HG03575 (cell line): ENCODE data around the gene VPS37D.
"Not testable (repeated sequence)": the region's sequence is repeated elsewhere in the genome, so short reads cannot be mapped to it uniquely, and the experiment has no call there.

Experiments
- ATAC-seq: cut with Tn5 transposase; IDR thresholded peaks from one replicate; pipeline ENCODE4 v1.9.1; 2021; ENCODE audit not compliant: unreplicated experiment, insufficient number of reproducible peaks, low FRiP score; ENCODE audit errors: extremely low read depth

The VPS37D gene, protein sequence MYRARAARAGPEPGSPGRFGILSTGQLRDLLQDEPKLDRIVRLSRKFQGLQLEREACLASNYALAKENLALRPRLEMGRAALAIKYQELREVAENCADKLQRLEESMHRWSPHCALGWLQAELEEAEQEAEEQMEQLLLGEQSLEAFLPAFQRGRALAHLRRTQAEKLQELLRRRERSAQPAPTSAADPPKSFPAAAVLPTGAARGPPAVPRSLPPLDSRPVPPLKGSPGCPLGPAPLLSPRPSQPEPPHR

DNA sequence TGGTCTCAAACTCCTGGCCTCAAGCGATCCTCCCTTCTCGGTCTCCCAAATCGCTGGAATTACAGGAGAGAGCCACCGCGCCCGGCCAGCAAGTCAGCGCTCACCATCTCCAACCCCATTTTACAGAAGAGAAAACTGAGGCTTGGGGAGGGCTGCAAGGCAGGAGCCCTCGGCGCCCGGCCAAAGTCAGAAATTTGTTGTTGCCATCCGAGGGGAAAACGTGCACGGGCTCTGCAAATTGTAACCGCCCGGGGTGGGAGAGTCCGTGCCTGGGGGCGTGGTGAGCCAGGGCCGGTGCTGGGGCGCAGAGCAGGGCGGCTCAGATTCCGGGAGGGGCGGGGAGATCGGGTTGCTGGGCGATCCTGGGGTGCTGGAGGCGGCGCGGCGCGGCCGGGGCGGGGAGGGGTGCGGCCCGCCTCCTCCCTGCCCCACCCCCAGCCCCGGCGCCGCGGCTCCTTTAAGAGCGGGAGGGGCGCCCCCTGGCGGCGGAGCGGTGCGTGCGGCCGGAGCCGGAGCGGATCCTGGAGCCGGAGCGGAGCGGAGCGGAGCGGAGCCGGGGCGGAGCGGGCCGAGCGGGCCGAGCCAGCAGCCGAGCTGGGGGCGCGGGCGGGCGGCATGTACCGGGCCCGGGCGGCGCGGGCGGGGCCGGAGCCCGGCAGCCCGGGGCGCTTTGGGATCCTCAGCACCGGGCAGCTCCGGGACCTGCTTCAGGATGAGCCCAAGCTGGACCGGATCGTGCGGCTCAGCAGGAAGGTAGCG lies at the start of gene VPS37D:
Gene VPS37D, plus strand, starts transcription at position 488 of the 759 bp plus-strand sequence. Its CDS starts 128 bp downstream, at position 616.
- ATAC-seq = no peak

DNA sequence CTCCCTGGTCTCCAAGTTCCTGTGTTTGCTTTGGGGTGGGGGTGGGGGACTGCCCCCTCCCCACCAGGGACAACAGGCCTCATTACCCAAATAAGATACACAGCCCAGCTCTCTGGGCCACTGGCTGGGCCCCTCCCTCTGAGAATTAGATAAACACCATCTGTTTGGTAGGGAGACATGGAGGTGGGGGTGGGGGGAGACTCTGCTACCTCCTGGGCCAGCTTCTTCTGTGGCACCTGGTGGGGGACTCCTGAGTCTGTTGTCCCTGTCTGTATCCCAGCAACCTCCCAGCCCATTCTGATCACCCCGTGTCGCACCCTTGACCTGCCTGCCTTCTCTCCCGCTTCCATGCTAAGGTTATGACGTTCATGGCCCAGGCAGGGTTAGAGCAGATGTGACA lies 49.1 kb upstream of the VPS37D start:
- no peak for ATAC-seq

DNA sequence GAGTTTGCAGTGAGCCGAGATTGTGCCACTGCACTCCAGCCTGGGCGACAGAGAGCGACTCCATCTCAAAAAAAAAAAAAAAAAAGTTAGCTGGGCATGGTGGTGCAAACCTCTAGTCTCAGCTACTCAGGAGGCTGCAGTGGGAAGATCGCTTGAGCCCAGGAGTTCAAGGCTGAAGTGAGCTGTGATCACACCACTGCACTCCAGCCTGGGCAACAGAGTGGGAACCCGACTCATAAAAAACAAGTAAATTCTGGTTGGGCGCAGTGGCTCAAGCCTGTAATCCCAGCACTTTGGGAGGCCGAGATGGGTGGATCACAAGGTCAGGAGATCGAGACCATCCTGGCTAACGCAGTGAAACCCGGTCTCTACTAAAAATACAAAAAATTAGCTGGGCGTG lies 48.2 kb upstream of the VPS37D start:
- not testable (repeated sequence) for ATAC-seq

DNA sequence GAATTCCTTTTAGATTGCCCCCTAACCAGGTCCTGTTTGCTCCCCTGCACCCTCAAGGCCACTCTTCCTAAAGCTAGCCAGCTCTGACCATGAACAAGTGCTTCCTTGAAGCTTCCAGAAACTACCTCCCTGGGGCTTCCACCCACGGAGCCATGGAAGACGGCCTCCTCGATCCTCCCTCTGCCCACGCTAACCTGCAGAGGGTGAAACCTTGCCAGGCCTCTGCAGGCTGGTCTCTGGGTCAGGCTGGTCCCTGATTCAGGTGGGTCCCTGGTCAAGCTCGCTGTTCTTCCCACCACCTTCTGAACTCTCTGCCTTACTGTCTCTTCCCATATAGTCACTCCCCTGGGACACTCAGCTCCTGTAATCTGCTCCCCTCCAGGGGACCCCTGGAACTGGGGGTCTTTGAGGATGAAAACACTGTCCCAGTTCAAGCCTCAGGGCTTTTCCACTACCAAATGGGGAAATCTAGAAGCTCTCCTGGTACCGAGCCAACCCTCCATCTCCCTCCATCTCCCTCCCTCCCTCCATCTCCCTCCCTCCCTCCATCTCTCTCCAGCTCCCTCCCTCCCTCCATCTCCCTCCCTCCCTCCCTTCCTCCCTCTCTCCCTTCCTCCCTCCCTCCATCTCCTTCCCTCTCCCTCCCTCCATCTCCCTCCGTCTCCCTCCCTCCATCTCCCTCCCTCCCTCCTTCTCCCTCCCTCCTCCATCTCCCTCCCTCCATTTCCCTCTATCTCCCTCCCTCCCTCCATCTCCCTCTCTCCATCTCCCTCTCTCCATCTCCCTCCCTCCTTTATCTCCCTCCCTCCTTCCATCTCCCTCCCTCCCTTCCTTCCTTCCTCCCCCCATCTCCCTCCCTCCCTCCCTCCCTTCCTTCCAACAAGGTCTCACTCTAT lies 46.2 kb upstream of the VPS37D start:
- no peak for ATAC-seq

DNA sequence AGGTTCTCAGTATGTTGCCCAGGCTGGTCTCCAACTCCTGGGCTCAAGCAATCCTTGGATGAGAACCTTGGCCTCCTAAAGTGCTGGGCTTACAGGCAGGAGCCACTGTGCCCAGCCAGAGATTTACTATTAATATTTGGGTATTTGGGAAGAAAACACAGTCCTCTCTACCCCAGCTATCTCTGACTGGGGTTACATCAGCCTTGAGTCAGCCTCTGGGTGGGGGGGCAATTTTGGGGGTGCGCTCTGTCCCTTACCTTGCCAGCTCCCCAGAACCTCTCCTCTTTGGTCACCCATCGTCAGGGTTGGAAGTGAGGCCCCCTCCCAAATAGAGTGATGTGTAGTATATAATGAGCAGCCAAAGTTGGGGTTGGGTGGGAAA lies 45.1 kb upstream of the VPS37D start:
- no peak for ATAC-seq

DNA sequence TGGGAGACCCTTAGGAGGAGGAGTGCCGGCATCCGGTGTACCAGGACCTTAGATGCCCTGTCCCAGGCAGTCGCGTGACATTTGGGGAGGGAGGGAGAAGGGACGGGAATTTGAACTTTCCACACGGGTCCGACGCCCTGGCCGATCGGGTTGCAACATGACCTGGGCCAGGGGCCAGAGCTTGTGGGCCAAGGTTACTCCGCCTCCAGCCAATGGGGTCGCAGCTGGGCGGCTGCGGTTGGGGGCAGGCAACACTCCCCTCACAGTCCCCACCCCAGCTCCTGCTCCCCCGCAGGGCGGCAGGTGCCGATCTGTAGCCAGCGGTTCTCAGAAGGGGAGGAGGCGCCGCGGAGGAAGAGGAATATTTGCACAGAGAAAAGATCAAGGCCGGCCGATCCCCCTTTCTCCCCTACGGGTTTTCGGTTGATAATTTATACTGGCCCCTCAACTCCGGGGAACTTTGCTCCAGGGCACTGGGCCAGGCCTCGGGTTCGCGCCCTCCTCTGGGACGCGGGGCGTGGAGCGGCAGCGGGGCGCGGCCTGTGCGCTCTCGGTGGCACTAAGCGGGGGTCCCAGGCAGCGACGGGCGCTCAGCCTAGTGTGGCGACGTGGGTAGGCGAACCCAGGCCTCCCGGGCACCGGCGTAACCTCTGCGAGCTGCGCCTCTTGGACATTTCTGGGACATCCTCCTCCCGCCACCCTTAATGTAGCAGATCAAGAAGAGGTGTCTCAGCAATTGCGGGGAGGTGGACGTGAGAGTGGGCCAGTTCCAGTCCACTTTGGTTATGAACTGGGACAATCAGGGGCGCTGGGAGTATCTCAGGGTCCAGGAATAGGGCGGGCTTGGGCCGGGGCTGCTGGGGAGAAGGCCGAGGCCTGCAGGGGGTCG lies 44.5 kb upstream of the VPS37D start:
- no peak for ATAC-seq

DNA sequence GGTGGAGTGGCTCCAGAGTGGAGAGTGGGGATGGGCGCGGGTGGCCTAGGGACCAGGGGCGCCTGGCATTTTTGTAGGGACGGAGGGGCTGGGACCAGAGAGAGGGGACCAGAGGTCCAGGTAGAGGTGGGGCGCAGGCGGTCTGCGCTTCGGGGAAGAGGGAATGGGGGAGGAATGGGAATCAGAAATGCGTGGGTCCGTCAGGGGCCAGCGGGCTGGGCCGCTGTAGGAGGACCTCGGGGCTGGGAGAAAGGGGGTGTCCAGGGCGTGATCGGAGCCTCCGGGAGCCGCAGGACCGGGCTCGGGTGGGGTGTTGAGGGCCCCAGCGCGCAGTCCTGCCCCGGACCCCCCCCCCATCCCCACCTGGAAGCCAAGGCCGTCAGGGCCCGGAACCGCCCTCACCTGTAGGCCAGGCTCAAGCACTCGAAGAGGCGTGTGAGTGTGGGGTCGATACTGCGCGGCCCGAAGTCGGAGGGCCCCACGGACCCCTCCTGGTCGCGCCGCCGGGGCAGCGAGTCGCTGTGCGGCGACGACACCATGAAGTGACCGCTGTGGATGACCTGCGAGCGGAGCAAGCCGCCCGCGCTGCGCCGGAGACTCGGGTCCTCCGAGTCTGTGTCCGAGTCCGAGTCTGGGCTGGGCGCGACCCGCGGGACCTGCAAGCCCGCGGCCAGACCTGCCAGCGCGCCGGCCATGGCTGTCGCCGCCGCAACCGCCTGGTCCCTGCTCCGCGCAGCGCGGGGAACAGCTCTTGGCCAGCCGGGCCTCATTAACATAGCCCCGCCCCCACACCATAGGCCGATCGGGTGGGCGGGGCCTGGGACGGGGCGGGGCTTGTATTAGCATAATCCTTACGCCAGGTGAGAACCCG lies 43.6 kb upstream of the VPS37D start, which contains the start of gene MLXIPL:
Gene MLXIPL, minus strand, starts transcription at position 725 of the 871 bp plus-strand sequence. Its CDS starts 30 bp downstream, at position 695.
- no peak for ATAC-seq

DNA sequence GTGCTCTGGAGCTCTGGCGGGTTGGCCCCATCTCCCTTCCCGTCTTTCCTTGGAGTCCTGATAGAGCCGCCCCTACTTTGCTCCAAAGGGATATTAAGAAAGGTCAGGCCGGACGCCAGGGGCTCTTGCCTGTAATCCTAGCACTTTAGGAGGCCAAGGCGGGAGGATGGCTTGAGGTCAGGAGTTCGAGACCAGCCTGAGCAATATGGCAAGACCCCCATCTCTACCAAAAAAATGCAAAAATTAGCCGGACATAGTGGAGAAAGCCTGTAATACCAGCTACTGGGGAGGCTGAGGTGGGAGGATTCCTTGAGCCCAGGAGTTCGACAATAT lies 43.0 kb upstream of the VPS37D start:
- no peak for ATAC-seq

DNA sequence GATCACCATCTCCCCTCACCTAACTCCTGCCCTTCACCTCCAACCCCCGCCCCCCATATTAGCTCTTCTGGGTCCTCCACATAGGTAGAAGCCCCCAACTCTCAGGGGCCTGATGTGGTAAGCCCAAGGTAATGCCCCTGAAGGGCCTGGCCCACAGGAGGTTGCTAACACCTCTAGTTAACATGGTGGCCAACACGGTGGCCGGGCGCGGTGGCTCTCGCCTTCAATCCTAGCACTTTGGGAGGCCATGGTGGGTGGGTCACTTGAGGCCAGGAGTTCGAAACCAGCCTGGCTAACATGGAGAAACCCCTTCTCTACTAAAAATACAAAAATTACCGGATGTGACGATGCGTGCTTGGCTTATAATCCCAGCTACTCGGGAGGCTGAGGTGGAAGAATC lies 42.4 kb upstream of the VPS37D start:
- no peak for ATAC-seq

DNA sequence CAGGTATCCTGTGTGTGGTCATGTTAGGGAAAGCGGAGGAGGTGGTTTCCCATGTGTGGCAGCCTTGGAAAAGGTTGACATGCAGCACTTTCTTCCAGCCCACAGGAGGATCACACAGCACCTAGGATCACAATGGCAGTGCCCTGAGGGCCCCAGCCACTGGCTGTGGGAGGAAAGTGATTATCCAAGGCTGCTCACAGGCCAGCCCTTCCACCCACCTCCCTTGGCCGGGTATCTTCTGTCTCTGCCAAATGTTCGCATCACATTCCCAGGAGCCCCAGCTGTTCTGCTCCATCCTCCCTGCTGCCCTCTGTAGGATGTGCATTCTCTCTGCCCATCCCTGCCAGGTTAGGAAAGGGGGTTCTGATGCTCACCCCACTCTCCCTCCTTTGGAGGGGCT lies 40.8 kb upstream of the VPS37D start:
- ATAC-seq = no peak

DNA sequence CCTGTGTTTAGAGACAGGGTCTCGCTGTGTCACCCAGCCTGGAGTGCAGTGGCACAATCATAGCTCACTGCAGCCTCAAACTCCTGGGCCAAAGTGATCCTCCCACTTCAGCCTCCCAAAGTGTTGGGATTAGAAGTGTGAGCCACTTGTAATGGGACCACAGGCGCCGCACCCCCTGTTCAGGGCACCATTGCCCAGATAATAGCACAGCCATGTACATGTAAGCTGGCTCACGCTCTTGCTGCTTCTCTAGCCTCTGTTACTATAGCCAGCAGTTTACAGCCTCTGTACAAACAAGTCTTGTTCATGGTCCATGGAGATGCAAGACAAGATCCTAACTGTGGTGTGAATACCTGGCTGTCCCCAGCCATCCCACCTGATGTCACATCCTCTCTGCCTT lies 39.1 kb upstream of the VPS37D start:
- no peak for ATAC-seq

DNA sequence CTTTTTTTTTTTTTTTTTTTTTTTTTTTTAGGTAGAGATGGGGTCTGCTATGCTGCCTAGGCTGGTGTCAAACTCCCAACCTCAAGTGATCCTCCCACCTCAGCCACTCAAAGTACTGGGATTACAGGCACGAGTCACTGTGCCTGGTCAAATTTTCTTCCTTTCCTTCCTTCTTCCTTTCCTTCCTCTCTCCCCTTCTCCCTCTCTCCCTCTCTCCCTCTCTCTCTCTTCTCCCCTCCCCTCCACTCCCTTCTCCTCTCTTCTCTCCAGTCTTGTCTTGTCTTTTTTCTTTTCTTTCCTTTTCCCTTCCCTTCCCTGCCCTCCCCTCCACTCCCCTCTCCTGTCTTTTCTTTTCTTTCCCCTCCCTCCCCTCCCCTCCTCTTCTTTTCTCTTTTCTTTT lies 36.1 kb upstream of the VPS37D start:
- ATAC-seq = no peak

DNA sequence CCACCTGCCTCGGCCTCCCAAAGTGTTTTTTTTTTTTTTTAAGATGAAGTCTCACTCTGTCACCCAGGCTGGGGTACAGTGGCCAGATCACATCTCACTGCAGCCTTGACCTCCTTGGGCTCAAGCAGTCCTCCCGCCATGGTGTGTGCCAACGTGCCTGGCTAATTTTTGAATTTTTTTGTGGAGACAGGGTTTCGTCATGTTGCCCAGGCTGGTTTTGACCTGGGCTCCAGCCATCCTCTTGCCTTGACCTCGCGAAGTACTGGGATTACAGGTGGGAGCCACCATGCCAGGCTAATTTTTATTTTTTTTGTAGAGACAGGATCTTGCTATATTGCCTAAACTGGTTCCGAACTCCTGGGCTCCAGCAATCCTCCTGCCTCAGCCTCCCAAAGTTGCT lies 34.3 kb upstream of the VPS37D start:
- no peak for ATAC-seq

DNA sequence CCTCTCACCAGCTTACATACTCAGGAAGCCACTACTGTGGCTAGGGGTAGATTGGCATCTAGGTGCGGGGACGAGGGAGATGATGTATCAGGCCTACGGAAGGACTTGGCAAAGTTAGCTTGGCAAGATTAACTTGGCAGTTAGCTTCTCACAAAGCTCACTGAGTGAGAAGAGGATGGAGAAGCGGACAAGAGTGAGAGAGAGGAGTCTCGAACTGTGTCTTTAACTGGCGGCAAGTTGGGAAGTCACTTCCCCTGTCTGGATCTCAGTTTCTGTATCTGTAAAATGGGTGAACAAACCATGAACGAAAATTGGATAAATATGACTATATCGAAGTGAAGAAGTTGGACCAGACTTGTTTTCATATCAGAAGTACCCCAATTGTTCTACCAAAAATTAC lies 33.8 kb upstream of the VPS37D start:
- ATAC-seq = no peak

DNA sequence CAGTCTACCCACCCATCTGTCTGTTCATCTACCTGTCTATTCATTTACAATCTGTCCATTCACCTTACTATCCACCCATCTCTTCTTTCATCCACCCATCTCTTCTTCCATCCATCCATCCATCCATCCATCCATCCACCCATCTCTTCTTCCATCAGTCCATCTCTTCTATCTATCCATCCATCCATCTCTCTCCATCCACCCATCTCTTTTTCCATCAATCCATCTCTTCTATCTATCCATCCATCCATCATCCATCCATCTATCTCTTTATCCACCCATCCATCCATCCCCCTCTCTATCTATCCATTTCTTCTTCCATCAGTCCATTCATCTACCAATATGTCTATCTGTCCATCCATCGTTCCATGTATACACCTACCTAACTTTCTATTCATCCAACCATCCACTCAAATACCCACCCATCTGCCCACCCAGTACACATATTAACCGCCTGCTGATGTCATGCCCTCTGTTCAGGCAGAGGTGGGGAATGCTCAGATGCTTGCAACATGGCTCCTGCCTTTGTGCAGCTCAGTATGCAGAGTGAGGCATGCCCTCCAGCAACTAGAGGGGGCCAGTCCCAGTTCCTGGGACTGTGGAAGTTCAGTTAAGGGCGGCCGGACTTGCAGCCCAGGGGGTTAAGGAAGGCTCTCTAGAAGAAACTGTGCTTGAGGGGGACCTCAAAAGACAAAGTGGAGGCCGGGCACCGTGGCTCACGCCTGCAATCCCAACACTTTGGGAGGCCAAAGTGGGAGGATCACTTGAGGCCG lies 32.0 kb upstream of the VPS37D start:
- no peak for ATAC-seq

DNA sequence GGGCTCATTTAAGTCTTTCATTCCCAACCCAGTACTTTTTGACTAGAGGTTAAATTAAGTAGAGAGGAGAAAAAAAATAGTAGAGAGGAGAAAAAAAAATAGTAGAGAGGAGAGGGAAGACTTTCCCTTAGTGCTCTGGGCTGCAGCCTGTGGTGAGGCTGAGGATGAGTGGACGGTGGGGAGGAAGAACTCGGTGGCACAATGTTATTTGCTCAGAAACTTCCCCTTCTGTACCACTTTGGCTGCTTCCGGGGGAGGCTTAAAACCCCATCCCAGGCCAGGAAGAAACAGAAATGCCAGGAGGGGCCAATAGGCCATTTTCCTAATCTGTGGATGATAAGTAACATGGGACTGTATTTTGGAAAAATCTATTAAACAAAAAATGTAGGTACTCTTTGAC lies 28.7 kb upstream of the VPS37D start:
- ATAC-seq = no peak

DNA sequence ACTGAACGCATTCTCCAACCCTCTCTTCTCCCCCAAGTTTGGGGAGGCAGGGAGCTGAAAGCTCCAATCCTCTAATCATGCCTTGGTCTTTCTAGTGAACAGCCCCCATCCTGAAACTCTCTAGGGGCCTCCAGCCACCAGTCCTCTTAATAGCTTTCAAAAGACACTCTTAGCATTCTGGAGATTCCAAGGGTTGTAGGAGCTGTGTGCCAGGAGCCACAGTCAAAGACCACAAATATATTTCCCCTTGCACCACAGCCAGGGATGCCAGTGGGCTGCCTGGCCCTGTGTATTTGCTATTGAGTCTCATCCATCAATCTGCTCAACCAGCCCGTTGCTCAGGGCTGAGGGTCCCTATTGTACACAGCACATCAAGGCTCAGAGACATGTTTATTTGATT lies 24.8 kb upstream of the VPS37D start:
- ATAC-seq = no peak
